Kidney (tissue), 22 donors: Measurements from ENCODE around the gene ADCY2. TPM values are rescaled to one million over a fixed set of nuclear protein-coding genes. Genes with fewer than 3 reads are reported as not detected.

ENCODE experiments used
- DNase-seq, 5 donors: peaks; one replicate each; pipeline ENCODE4 v3.0.0-alpha.2; 2013 to 2020
- FAIRE-seq: peaks from 2 replicates; lab custom pipeline; 2012; peaks lifted over from hg19 to GRCh38; lab: Jason Lieb, UNC
- H3K27ac ChIP-seq, 2 donors: one replicate each; pipeline ENCODE4 v1.7.0; 2013; ENCODE audit warnings: low read depth in 2 of 2, low read length in 2 of 2, inconsistent platforms in 1 of 2
- H3K27me3 ChIP-seq: one replicate; pipeline ENCODE4 v1.7.1; 2013; ENCODE audit warnings: low read length, inconsistent platforms; ENCODE audit not compliant: control insufficient read depth, insufficient read depth
- H3K36me3 ChIP-seq, 3 donors: one replicate each; pipeline versions ENCODE4 v1.7.0 to v1.7.1; 2013; ENCODE audit warnings: low read length in 3 of 3, control low read depth in 1 of 3, inconsistent platforms in 1 of 3; ENCODE audit not compliant: insufficient read depth in 3 of 3, control insufficient read depth in 2 of 3
- H3K4me1 ChIP-seq, 3 donors: one replicate each; pipeline versions ENCODE4 v1.7.0 to v1.7.1; 2013; ENCODE audit warnings: low read length in 3 of 3, inconsistent platforms in 1 of 3, low read depth in 1 of 3; ENCODE audit not compliant: control insufficient read depth in 2 of 3, insufficient read depth in 2 of 3
- H3K4me3 ChIP-seq, 3 donors: one replicate each; pipeline versions ENCODE4 v1.7.0 to v1.8.1; 2013; ENCODE audit warnings: low read length in 3 of 3, control low read depth in 1 of 3, inconsistent platforms in 1 of 3
- H3K9ac ChIP-seq, 3 donors: one replicate each; pipeline versions ENCODE4 v1.7.0 to v1.7.1; 2013; ENCODE audit warnings: low read length in 3 of 3, control low read depth in 1 of 3, inconsistent platforms in 1 of 3
- H3K9me3 ChIP-seq, 3 donors: one replicate each; pipeline versions ENCODE4 v1.7.0 to v1.7.1; 2013; ENCODE audit warnings: low read length in 3 of 3, control low read depth in 1 of 3, inconsistent platforms in 1 of 3; ENCODE audit not compliant: control insufficient read depth in 2 of 3, insufficient read depth in 1 of 3
- intact Hi-C: fragments of 100-400 bp; cut with DNase I; formaldehyde crosslinking; loops from one replicate; pipeline ENCODE4 v1.11.1; 2022
- long read RNA-seq, 10 donors: library from polyadenylated mRNA in 1 of 10; unstranded in 1 of 10; transcript quantifications; one replicate each; pipeline ENCODE4 v2.0.0 and lab custom pipeline, GENCODE V29; 2021 to 2026
- polyA plus RNA-seq: library from polyadenylated mRNA; stranded (reverse); fragments of 350-450 nt; fragmentation: Illumina TruSeq; extraction: RNeasy Lipid Tissue Mini Kit (QIAGEN cat#74804); gene quantifications from one replicate; pipeline ENCODE4 v1.2.3, GENCODE V29; 2014; ENCODE audit warnings: low read depth, low replicate concordance; ENCODE audit not compliant: insufficient read depth
- total RNA-seq: library from RNA; stranded (reverse); fragmentation: NEBNext Ultra II Directional; extraction: Animal tissue kit (Norgen Biotek cat#: 25700); gene quantifications from one replicate; pipeline ENCODE4 v1.2.1, GENCODE V29; 2021
- TF ChIP-seq, protein P1 (sequence below): IDR thresholded peaks from 3 replicates; pipeline ENCODE4 v1.5.1; 2012; ENCODE audit warnings: mild to moderate bottlenecking, moderate library complexity, borderline replicate concordance; ENCODE audit not compliant: insufficient read depth; ENCODE audit errors: extremely low read depth
- donor health status: control.
- donor health status: control.
- donor health status: control.
- donor health status: control.
- donor health status: control.
- donor health status: DM: yes; HTN: yes; CAD: no.
- donor health status: Normal renal cell carcinoma (clear cell type).

The ADCY2 gene
- total RNA-seq (2.2 TPM), polyA plus RNA-seq (0.17 TPM)
- long read RNA-seq, donor 1, result 0 reads
- long read RNA-seq, donor 2, full-length matches to known transcripts, result 1 of 1 reads
- long read RNA-seq, donor 2, partial matches to known transcripts, result 0 of 1 reads
- long read RNA-seq, donor 2, other reads (novel, unspliced or antisense), result 0 of 1 reads
- long read RNA-seq, donor 3, result 0 reads
- long read RNA-seq, donor 4, full-length matches to known transcripts, result 1 of 1 reads
- long read RNA-seq, donor 4, partial matches to known transcripts, result 0 of 1 reads
- long read RNA-seq, donor 4, other reads (novel, unspliced or antisense), result 0 of 1 reads
- long read RNA-seq, donor 5, result 0 reads
- long read RNA-seq, donor 6, result 0 reads
- long read RNA-seq, donor 7, partial matches to known transcripts, result 0 of 1 reads
- long read RNA-seq, donor 7, other reads (novel, unspliced or antisense), result 1 of 1 reads
- long read RNA-seq, donor 8, result 0 reads
- long read RNA-seq, donor 9, result 0 reads
- long read RNA-seq, donor 10, result 0 reads

DNA sequence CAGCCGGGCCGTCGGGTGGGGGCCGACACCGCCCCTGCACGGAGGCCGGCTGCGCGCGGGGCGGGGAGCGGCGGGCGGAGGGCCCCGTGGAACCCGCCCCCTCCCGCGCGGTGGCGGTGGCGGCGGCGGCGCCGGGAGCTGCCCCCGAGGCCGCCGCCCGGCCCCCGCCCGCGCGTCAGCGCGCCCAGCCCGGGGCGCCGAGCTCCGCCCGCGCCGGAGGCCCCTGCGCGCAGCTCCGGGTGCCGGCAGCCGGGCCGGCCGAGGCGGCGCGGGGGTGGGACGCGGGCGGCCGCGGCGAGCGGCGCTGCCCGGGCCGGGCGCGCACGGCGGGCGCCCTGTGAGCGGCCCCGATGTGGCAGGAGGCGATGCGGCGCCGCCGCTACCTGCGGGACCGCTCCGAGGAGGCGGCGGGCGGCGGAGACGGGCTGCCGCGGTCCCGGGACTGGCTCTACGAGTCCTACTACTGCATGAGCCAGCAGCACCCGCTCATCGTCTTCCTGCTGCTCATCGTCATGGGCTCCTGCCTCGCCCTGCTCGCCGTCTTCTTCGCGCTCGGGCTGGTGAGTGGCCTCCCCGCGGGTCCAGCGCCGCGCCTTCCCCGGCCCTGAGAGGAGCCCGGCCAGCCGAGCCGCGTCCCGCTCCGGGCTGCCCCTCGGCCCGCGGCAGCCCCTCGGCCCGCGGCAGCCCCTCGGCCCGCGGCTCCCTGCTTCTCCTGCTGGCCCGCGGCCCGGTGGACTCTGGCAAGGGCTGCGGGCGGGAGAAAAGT is at the start of gene ADCY2:
TSS of gene ADCY2 (plus strand) at position 192 of the 766 bp plus-strand sequence. CDS start at position 351, 159 bp downstream.
- Histone ChIP-seq H3K9me3 (no peaks in the 10 kb centered on the region), H3K27me3 (peaks cover 10% of the 10 kb centered on the region), H3K4me1 (peaks cover 0 to 3% (median 0%) of the 10 kb centered on the region in 3 donors), H3K36me3 (no peaks in the 10 kb centered on the region), H3K4me3 (peak within 1 kb of the TSS; percentile 25 to 58 (median 40)), H3K27ac (no peak within 1 kb of the TSS), H3K9ac (peak within 1 kb of the TSS in 1 of 3 donors; percentile 36)
- intact Hi-C loops, result no loop called here
- DNase-seq (peak in 3 of 5 donors; percentile 31 to 57 (median 43)), FAIRE-seq (no peak)
- TF ChIP-seq, protein P1, sequence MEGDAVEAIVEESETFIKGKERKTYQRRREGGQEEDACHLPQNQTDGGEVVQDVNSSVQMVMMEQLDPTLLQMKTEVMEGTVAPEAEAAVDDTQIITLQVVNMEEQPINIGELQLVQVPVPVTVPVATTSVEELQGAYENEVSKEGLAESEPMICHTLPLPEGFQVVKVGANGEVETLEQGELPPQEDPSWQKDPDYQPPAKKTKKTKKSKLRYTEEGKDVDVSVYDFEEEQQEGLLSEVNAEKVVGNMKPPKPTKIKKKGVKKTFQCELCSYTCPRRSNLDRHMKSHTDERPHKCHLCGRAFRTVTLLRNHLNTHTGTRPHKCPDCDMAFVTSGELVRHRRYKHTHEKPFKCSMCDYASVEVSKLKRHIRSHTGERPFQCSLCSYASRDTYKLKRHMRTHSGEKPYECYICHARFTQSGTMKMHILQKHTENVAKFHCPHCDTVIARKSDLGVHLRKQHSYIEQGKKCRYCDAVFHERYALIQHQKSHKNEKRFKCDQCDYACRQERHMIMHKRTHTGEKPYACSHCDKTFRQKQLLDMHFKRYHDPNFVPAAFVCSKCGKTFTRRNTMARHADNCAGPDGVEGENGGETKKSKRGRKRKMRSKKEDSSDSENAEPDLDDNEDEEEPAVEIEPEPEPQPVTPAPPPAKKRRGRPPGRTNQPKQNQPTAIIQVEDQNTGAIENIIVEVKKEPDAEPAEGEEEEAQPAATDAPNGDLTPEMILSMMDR, result no peak

DNA sequence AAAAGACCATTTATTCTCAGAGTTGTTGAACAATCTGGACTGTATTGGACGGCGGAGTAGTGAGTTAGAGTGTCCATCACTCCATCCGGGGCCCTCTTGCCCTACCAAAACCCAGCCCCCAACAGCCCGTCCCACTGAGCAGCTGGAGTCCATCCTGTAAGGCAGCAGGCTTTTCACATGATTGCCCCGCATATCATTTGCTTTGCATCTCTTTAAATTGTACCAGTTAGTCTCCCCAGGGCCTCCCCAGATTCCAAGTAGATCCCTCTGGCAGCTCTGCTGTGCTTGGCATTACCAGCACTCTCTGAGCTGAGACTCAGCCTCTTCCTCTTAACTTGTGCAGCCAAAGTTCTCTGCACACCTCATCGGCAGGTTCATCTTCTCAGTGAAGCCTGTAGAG is 48.6 kb upstream of the ADCY2 start:
- H3K9ac ChIP-seq, result no peak overlapping the region
- no peaks in the 10 kb centered on the region for H3K4me1 ChIP-seq
- H3K27ac ChIP-seq, result no peak overlapping the region
- H3K4me3 ChIP-seq, result no peak overlapping the region
- FAIRE-seq, result no peak
- H3K9me3 ChIP-seq, result no peaks in the 10 kb centered on the region
- H3K27me3 ChIP-seq, result no peaks in the 10 kb centered on the region
- H3K36me3 ChIP-seq, result no peaks in the 10 kb centered on the region
- DNase-seq, result no peak
- intact Hi-C loops, result no loop called here
- TF ChIP-seq, protein P1, result no peak

DNA sequence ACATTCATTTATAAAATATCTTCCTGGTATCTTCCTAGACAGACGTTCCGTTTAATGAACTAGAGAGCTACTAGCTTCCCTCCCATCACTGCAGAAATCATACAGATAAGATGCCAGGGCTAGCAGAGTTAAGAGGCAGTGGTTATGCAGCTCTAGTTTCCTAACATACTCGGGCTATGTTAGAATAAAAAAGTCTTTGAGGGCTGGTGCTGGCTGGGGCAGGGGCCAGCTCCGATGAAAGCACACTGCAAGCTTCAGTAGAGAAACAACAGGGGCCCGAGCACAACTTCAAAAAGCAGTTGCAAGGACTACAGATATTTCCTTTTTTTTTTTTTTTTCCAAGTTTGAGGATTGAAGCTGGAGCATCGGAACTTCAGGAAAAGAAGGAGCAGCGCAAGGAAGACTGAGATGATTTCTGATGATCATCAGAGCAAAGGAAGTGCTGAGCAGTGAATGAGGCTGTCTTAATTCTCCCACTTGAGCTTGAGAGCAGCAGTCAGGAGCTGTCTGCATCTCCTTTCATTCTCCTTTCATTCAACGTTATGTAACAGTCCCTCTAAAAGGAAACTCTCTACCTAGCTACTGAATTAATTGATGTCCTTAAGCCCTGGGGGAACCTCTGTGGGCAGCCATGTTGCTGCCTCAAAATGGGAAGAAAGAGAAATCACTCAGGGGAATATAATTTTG is 47.6 kb upstream of the ADCY2 start:
- intact Hi-C loops, result no loop called here
- TF ChIP-seq, protein P1, result no peak
- FAIRE-seq, result no peak

More for the DNA sequence above, 47.6 kb upstream of the ADCY2 start:
- H3K4me1 ChIP-seq, result no peaks in the 10 kb centered on the region
- H3K27ac ChIP-seq, result no peak overlapping the region
- peak in 1 of 5 donors; percentile 4 for DNase-seq
- no peaks in the 10 kb centered on the region for H3K27me3 ChIP-seq
- no peak overlapping the region for H3K9ac ChIP-seq
- H3K9me3 ChIP-seq, result no peaks in the 10 kb centered on the region
- H3K36me3 ChIP-seq, result no peaks in the 10 kb centered on the region
- H3K4me3 ChIP-seq, result no peak overlapping the region
